Stimulated activated CD8-positive, alpha-beta memory T cell treated with anti-CD3 and anti-CD28 coated beads, Interleukin-4, amount 100 ng/mL, for 24 hours (primary cell): ENCODE data around the gene MESD.
"Not testable (repeated sequence)": the region's sequence is repeated elsewhere in the genome, so short reads cannot be mapped to it uniquely, and the experiment has no call there.

Source experiments
- DNase-seq: peaks from one replicate; pipeline ENCODE4 v3.0.0-alpha.2; 2020; ENCODE audit warnings: low read depth

The MESD gene

DNA sequence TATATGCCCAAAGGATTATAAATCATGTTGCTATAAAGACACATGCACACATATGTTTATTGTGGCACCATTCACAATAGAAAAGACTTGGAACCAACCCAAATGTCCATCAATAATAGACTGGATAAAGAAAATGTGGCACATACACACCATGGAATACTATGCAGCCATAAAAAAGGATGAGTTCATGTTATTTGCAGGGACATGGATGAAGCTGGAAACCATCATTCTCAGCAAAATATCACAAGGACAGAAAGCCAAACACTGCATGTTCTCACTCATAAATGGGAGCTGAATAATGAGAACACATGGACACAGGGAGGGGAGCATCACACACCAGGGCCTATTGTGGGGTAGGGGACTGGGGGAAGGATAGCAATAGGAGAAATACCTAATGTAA, 24.2 kb downstream of the MESD start:
- not testable (repeated sequence) for DNase-seq

DNA sequence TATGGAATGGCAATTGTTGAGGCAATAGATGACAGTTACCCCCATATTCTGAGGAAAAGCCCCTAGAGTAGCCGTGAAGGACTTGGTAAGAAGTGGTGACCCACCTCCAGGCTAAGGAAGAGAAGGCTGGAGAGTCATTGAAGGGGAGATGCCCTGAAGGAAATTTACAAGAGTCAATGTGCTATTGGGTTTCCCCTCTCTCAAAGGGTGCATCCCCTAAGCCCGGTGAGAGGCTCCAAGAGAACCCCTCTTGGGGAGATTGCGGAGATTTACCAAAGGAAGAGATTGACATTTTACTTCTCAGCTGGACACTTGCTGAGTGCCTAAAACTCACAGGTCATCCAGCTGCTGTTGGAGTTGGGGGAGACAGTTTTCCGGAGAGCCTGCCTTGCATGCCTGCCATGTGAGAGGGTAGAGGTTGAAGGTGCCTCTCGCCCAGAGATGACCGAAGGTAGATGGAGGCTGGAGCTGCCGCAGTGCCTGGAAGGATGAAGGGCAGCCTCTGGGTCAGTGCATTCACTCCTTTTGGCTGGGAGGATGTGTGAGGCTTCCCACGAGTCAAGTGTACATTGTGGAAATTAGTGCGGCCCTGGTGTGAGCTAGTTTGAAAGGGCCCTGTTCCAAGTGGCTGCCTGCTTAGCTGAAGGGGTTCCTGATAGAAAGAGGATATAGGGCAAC, 30.7 kb downstream of the MESD start:
- no peak for DNase-seq

DNA sequence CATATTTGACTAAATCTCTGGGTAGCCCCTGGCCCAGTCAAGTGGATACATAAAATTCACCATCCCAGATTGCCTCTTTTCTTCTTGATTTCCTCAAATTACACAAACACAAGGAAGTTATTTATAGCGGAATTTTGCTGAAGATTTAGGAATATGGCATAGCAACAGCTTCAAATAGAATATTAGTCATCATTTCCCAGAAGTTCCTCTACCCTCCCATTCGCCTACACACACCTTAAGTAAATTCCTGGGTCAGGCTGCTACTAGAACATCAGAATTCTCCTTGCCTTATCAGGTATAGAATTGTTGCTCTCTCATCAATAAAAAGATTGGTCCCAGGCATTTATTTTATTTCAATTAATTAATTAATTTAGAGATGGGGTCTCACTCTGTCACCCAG, 31.6 kb downstream of the MESD start:
- DNase-seq: no peak

DNA sequence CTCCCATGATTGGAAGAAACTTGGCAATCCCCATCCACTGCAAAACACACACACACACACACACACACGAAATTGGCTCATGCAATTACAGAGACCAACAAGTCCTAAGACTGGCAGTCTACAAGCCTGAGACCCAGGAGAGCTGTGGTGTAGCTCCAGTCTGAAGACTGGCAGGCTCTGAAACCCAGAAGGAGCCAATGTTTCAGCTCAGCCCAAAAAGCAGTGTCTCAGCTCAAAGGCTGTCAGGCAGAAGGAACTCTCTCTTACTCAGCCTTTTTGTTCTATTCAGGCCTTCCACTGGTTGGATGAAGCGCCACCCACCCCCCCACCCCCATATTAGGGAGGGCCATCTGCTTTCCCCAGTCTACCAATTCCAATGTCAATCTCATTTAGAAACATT, 32.1 kb downstream of the MESD start:
- no peak for DNase-seq

DNA sequence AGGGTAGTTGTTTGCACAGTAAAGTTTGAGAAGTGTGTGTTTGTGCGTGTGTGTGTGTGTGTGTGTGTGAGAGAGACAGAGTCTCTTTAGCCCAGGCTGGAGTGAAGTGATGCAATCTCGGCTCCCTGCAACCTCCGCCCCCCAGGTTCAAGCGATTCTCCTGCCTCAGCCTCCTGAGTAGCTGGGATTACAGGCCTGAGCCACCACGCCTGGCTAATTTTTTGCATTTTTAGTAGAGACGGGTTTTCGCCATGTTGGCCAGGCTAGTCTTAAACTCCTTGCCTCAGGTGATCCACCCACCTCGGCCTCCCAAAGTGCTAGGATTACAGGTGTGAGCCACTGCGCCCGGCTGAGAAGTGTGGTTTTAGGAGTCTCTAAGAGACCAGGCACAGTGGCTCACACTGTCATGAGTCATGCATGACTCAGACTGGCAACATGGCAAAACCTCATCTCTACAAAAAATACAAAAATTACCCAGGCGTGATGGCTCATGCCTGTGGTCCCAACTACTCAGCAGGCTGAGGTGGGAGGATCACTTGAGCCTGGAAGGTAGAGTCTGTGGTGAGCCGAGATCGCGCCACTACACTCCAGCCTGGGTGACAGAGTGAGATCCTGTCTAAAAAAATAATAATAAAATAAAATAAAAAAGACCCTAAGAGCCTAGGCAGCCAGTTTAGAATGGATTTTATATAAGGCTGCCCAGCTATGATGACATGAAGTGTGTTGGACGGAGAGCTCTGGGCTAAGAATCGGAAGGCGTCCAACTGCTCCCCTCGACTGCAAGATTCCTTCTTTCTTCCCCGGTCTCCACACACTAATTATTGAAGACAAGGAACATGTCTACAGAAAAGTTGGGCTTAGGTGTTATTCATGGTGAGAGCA, 33.8 kb downstream of the MESD start:
- DNase-seq: peak; percentile 26

DNA sequence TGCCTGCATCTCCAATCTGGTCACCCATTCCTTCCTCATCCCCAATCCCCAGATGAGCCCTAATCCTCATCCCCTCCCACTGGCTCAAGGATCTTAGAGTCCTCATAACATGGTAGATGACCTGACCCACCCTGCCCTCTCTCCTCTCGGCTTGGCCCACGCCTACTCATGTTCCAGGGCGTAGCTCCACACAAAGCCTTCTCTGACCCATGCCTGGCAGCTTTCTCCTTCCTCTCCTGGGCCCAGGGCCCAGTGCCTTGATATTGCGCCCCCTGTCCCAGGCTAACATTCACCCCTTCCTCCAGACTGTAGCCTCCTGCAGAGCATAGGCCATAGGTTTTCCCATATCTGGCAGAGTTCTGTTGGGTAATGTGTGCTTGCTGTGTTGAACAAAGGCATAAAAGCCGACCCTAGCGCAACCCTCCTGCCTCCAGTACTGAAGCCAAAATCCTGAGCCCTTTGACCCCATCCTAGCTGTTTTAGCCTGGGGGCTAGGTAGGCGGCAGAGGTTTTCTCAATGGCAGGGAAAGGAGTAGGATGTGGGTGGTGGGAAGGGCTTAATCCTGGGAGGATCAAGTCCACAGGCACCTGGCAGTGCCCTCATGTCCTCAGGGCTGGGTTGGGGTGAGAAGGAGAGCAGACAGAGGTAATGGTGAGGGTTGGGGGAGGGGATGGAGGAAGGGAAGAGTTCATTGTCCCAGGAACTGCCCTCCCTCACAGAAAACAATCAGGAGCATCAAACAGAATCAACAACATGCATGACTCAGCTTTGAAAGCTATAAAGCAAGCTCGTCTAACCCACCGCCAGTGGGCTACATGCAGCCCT, 35.5 kb downstream of the MESD start:
- no peak for DNase-seq

DNA sequence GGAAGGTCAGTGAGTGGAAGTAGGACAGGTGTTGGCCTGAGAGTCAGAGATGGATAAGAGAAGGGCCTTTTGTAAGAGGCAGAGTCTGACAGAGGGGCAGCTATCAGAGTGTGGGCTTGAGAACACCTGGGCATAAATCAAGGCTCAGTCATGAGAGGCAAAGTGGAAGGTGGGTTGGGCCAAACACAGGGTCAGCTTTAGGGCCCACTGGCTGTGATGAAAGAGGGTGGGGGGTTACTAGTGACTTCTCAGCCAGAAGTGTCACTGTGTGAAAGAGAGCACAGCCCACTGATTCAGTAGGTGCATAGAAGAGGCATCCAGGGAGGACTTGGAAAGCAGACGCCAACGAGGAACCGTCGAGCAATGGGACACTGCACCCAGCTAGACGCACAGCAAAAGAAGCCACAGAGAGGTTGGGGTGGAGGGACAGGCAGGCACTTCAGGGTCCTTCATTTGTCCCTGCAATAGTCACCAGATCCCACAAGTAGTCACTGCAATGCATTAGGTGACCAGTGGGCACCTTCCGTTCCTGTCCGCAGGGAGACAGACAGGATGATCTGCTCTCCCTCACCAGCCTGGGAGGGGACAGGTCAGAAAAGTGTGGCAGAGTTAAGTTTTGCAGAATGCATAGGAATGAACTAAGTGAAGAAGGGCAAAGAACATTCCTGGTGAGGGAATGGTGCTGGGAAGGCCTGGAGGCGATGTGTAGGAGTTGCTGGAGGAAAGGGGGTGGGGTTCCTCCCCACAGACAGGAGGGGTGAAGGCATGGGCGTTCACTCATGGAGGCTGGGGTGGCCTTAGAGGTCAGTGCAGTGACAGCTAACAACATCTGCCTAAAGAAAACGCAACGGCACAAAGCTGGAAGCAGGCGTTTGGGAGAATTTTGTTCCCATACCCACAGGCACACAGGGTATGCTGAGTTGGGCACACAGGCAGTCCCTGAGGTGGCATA, 36.3 kb downstream of the MESD start:
- no peak for DNase-seq

DNA sequence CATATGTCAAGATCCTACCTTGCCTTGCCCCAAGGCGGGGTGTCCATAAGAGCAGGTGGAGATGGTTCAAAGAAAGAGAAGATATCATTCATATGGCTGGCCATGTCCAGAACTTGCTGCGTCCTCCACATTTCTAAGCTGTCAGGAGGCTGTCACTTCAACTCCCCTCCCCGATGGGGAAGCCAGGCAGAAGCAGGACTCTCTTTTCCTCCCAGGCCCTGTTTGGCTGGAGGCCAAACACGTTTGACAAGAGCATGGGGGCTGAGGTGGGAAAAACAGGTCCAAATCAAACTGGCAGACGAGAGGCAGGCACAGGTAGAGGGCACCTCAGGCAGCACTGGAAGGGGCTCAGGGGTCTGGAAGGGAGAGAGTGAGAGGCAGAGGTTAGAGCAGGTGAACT, 37.7 kb downstream of the MESD start:
- DNase-seq: no peak

DNA sequence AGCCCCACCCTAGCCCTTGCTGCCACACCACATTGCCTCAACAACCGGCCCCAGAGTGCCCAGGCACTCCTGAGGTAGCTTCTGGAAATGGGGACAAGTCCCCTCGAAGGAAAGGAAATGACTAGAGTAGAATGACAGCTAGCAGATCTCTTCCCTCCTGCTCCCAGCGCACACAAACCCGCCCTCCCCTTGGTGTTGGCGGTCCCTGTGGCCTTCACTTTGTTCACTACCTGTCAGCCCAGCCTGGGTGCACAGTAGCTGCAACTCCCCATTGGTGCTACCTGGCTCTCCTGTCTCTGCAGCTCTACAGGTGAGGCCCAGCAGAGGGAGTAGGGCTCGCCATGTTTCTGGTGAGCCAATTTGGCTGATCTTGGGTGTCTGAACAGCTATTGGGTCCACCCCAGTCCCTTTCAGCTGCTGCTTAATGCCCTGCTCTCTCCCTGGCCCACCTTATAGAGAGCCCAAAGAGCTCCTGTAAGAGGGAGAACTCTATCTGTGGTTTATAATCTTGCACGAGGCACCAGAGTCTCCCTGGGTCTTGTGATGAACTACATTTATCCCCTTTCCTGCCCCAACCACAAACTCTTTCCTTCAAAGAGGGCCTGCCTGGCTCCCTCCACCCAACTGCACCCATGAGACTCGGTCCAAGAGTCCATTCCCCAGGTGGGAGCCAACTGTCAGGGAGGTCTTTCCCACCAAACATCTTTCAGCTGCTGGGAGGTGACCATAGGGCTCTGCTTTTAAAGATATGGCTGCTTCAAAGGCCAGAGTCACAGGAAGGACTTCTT, 39.1 kb downstream of the MESD start:
- no peak for DNase-seq

DNA sequence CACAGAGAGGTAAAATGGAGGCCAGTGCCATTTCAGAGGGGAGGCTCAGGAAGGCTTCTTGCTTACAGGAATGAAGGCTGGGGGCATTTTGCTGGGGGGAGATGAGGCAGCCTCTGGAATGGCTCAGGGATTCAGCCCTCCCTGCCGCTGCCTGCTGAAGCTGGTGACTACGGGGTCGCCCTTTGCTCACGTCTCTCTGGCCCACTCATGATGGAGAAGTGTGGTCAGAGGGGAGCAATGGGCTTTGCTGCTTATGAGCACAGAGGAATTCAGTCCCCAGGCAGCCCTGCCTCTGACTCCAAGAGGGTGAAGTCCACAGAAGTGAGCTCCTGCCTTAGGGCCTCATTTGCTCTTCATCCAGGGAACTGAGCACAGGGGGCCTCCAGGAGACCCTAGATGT, 39.9 kb downstream of the MESD start:
- DNase-seq: no peak

DNA sequence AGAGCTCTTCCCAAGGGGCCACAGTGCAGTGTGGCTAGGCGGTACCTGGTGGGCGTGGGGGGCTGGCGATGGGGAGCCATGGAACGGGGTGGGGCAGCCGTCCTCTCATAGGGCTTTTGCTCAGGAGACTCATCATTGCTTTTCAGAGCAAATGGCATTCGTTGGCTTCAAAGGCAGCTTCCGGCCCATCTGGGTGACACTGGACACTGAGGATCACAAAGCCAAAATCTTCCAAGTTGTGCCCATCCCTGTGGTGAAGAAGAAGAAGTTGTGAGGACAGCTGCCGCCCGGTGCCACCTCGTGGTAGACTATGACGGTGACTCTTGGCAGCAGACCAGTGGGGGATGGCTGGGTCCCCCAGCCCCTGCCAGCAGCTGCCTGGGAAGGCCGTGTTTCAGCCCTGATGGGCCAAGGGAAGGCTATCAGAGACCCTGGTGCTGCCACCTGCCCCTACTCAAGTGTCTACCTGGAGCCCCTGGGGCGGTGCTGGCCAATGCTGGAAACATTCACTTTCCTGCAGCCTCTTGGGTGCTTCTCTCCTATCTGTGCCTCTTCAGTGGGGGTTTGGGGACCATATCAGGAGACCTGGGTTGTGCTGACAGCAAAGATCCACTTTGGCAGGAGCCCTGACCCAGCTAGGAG, 40.8 kb downstream of the MESD start:
- DNase-seq: no peak

DNA sequence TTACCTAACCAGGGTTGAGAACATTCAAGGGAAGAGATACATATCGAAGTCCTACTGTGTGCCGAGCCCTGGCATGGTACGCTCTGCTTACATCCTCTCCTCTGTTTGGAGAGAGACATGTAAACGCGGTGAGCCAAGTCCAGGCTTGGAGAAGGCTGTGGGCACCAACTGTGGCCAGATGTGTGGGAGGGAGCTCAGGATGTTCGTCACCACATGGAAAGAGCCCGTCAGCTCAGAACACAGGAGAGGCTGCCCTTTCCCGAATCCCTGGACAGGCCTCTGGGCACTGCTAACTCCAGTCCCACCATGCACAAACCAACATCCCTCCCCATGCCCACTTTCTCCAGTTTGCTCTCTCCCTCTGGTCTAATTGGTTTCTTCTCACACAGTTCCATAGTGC, 43.0 kb downstream of the MESD start:
- DNase-seq: no peak

DNA sequence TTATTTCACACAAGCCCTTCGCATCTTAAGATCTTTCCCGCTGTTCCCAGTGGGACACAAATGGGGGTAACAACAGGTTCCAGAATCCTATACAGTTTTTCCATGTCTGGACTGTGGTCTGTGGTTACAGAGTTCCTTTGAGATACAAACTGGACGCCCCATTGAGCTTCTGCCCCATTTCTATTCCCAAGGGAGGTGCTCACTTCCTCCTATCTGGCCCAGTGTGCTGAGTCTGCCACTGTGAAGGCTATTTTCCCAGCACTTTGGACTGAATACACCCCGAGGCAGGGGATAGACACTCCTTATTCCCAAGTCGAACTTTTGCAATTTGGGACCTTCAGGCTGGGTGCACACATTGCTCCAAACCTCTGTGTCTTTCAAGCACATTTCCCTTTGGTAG, 44.0 kb downstream of the MESD start:
- DNase-seq: no peak

DNA sequence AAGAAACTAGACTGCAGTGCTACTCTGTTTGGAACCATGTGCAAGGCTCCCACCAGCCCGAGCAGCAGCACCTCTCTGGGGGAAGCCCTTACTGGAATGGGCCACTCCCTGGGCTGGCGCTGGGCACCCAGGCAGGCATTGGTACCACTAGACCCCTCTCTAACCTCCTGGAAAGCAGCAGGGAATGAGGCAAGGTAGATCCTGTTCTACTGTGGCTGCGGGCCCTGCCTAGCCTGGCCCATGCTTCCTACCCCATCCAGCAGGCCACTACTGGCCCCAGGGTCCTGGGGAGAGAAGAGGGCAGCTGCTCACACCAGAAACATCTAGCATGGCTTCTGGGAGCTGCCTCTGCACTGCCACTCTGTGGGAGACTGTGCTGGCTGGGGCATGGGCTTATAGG, 44.8 kb downstream of the MESD start:
- DNase-seq: no peak

DNA sequence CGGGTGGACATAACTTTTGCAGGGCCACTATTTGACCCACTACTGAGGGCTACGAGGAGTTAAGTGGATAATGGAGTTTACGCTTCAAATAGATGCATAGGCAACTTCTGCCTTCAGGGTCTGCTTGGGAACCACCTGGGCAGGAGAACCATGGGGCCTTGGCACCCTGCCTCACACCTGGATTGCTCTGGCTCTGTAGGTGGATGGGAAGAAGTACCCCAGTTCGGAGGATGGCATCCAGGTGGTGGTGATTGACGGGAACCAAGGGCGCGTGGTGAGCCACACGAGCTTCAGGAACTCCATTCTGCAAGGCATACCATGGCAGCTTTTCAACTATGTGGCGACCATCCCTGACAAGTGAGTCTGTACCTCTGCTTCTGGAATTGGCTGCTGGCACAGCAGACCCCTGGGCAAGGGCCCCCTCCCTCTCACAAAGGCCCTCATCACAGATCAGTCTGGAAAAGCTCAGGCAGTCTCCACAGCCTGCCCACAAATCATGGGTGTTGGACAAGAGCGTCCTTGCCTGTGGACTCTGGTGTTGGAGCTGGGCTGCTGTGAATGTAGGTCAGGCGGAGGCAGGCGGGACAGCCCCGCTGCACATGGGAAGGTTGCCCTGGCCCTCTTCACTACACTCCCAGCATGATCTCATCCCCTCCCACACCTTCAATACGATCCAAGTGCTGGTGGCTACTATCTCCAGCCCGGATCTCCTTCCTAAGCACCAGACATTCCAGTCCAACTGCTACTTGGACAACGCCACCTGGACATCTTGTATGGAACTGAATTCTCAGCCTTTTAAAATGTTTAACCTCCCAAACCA, 46.7 kb downstream of the MESD start:
- no peak for DNase-seq

DNA sequence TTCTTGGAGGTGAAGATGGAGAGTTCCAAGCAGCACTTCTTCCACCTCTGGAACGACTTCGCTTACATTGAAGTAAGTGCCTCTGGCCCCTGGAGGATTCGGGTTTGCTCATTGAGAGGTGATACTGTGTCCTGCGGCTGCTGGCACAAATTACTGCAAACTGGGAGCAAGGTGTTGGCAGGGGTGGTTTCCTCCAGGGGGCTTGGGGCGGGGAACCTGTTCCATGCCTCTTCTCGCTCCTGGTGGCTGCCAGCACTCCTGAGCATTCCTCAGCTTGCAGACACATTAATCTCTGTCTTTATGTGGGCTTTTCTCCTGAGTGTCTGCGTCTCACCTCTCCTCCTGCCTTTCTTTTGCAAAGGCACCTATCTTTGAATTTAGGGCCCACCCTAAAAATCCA, 47.4 kb downstream of the MESD start:
- DNase-seq: no peak

DNA sequence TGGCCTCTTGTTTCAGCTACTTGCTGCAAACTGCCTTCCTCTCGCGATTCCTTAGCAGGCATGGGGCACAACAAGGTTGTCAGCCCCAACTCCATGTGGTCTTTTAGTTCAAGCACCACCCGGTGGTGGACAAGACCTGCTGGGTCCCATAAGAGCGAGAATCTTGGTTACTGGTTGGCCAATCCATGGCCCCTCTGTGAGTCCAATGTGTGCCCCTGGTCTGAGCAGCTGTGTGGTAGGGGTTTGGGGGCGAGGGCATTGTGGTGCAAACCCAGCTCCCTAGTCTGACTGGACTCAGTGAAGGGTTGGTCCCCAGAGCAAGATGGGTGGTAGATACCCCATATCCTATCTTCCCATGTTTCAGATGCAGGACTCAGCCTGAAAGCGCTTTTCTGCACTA, 48.8 kb downstream of the MESD start:
- no peak for DNase-seq

DNA sequence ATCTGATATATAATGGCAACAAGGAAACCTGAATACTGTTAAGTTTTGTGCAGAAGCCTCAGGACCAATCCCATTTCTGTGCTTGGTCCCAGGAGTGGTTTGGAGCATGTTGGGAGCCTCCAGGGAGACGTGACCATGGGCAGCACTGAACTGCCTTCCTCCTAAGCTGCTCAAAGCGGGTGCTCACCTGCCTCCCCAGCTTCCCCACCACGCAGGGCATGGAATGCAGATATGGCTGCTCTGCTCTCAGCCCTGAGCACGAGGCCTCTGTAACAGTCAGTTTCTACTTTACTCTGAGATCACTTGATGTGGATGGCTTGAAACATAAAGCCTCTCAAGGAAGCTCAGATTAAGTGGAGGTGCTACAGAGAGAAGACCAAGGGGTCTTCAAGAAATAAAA, 49.3 kb downstream of the MESD start:
- DNase-seq: no peak

DNA sequence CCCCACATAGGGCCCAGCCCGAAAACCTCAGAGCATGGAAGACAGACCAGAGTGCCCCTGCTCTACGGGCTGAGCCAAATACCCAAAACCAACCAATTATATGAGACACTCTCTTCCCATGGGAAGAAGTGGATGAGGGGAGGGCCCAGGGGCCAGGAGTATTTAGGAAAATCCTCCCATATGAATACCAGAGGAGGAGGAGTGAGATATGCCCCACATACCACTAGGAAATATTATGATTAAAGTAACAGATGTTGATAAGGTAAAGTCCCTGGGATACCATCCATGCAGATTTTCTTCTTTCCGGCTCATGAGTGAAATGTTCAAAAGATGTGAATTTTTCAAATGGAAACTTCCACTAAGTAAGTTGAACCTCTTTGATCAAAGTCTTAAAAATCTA, 50.4 kb downstream of the MESD start:
- no peak for DNase-seq
